Tibial nerve (tissue), 4 donors: Measurements from ENCODE around the gene CD6. TPM values are rescaled to one million over a fixed set of nuclear protein-coding genes. Genes with fewer than 3 reads are reported as not detected.

Source experiments
- DNase-seq, 2 donors: peaks; one replicate each; pipeline ENCODE4 v3.0.0-alpha.2; 2019; ENCODE audit warnings: low spot score in 2 of 2
- H3K27ac ChIP-seq, 4 donors: fragments of 200-600 bp; sonication (generic) in 3 of 4; one replicate each; pipeline ENCODE4 v1.5.1; 2017 to 2019; ENCODE audit warnings: mild to moderate bottlenecking in 1 of 4
- H3K27me3 ChIP-seq, 2 donors: fragments of 200-600 bp; sonication (generic) in 1 of 2; one replicate each; pipeline versions ENCODE4 v1.5.1 to v1.6.0; 2017 to 2019
- H3K36me3 ChIP-seq, 3 donors: fragments of 200-600 bp; sonication (generic); one replicate each; pipeline ENCODE4 v1.5.1; 2018 to 2019
- H3K4me1 ChIP-seq, 4 donors: fragments of 200-600 bp; sonication (generic) in 3 of 4; one replicate each; pipeline ENCODE4 v1.5.1; 2017 to 2019
- H3K4me3 ChIP-seq, 4 donors: fragments of 200-600 bp; sonication (generic) in 3 of 4; one replicate each; pipeline ENCODE4 v1.5.1; 2017 to 2019; ENCODE audit warnings: mild to moderate bottlenecking in 1 of 4, moderate library complexity in 1 of 4
- H3K9me3 ChIP-seq, 4 donors: fragments of 200-600 bp; sonication (generic) in 3 of 4; one replicate each; pipeline ENCODE4 v1.5.1; 2017 to 2019
- CTCF ChIP-seq, 5 experiments: fragments of 200-600 bp in 3 of 5; fragments of 450-650 bp in 2 of 5; sonication (generic) in 3 of 5; IDR thresholded peaks; one replicate each; pipeline ENCODE4 v1.5.1; 2016 to 2019; ENCODE audit warnings: antibody characterized with exemption in 5 of 5, mild to moderate bottlenecking in 3 of 5, moderate library complexity in 2 of 5
- EP300 ChIP-seq, 2 donors: sonication (generic); formaldehyde crosslinking; IDR thresholded peaks; one replicate each; pipeline ENCODE4 v1.6.1; 2017; ENCODE audit warnings: antibody characterized with exemption in 2 of 2, mild to moderate bottlenecking in 1 of 2
- POLR2A ChIP-seq, 2 donors: fragments of 450-650 bp; IDR thresholded peaks; one replicate each; pipeline ENCODE4 v1.6.1; 2017; ENCODE audit warnings: antibody characterized with exemption in 2 of 2, mild to moderate bottlenecking in 2 of 2, moderate library complexity in 2 of 2
- WGBS, 2 donors: methylation state at CpG; one replicate each; pipeline ENCODE4 v1.1.5; 2018; 5-methylcytosine and 5-hydroxymethylcytosine counted together
- total RNA-seq, 4 donors: library from RNA; depleted of rRNA; stranded (reverse); fragments of >200 nt; gene quantifications; one replicate each; pipeline ENCODE4 v1.1.0, GENCODE V29; 2016

The CD6 gene
- total RNA-seq, 4 donors from 2014 or later, result 0.59 to 3.6 (median 2.7) TPM; not detected in 1

DNA sequence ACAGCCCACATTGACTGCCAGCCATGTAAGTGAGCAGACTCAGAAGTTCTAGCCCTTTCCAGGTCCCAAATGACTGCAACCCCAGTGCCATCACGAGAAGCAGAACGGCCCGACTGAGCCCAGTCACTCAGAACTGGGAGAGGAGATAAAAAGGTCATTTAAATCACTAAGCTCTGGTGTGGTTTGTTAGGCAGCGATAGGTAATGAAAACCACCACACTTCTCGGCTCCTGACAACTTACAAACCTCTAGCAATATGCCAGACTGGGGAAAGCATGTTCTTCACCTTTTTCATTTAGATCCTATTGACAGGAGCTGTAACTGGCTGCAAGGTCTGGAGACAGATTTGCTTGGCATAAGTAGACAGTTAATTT lies 26.2 kb upstream of the CD6 start:
- Histone ChIP-seq H3K9me3 (no peaks in the 10 kb centered on the region), H3K4me3 (no peak overlapping the region), H3K36me3 (peaks cover 0 to 61% (median 10%) of the 10 kb centered on the region in 3 donors), H3K27ac (no peak overlapping the region), H3K4me1 (peaks cover 0 to 58% (median 16%) of the 10 kb centered on the region in 4 donors), H3K27me3 (no peaks in the 10 kb centered on the region)
- no peak for DNase-seq
- WGBS, 2 donors, result 90 to 91% methylated on average over 4 to 5 of the region's 5 CpGs
- TF ChIP-seq CTCF (IDR thresholded peaks at IDR 0.05) (no peak), EP300 (IDR thresholded peaks at IDR 0.05) (no peak), POLR2A (IDR thresholded peaks at IDR 0.05) (no peak)

GRCh38 chr11:60946601-60947264 lies 24.7 kb upstream of the CD6 start:
- Histone ChIP-seq H3K9me3 (no peaks in the 10 kb centered on the region), H3K4me1 (peaks cover 0 to 67% (median 18%) of the 10 kb centered on the region in 4 donors), H3K4me3 (no peak overlapping the region), H3K27ac (peak overlapping the region in 2 of 4 donors; percentile 46 to 98), H3K27me3 (no peaks in the 10 kb centered on the region), H3K36me3 (peaks cover 0 to 47% (median 10%) of the 10 kb centered on the region in 3 donors)
- DNase-seq, result no peak
- 58 to 63% methylated on average over 15 of the region's 15 CpGs for WGBS, 2 donors
- TF ChIP-seq POLR2A (IDR thresholded peaks at IDR 0.05) (no peak), EP300 (IDR thresholded peaks at IDR 0.05) (no peak), CTCF (IDR thresholded peaks at IDR 0.05) (no peak)

DNA sequence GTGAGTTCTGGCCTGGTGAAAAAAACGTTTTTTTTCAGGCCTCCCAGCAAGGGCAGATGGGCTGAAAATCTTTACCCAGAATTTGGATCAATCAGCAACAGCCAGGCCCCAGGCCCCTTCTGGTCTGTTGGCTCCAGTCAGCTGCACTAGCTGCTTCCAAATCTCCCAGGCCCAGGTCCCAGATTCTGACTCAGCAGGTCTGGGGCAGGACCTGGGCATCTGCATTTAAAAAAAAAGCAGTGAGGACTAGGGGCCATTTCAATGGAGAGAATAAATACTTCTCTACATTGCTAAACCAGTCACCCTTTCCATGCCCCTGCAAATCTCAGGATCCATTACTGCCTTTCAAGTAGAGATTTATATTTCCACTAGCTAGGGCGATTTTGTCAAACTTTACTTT lies 23.8 kb upstream of the CD6 start:
- Histone ChIP-seq H3K4me3 (no peak overlapping the region), H3K27me3 (no peaks in the 10 kb centered on the region), H3K9me3 (no peaks in the 10 kb centered on the region), H3K4me1 (peaks cover 0 to 62% (median 18%) of the 10 kb centered on the region in 4 donors), H3K27ac (peak overlapping the region in 3 of 4 donors; percentile 44 to 98 (median 92)), H3K36me3 (peaks cover 0 to 37% (median 10%) of the 10 kb centered on the region in 3 donors)
- TF ChIP-seq POLR2A (IDR thresholded peaks at IDR 0.05), result no peak
- TF ChIP-seq EP300 (IDR thresholded peaks at IDR 0.05), result no peak
- TF ChIP-seq CTCF (IDR thresholded peaks at IDR 0.05), result no peak
- no peak for DNase-seq
- WGBS, 2 donors, result 22 to 27% methylated on average over 2 of the region's 2 CpGs

GRCh38 chr11:60948250-60948649 lies 23.2 kb upstream of the CD6 start:
- Histone ChIP-seq H3K4me3 (peak overlapping the region in 1 of 4 donors; percentile 14), H3K27me3 (no peaks in the 10 kb centered on the region), H3K27ac (peak overlapping the region in 3 of 4 donors; percentile 35 to 98 (median 92)), H3K36me3 (peaks cover 0 to 31% (median 10%) of the 10 kb centered on the region in 3 donors), H3K4me1 (peaks cover 0 to 66% (median 20%) of the 10 kb centered on the region in 4 donors), H3K9me3 (no peaks in the 10 kb centered on the region)
- DNase-seq, result no peak
- TF ChIP-seq POLR2A (IDR thresholded peaks at IDR 0.05) (no peak), EP300 (IDR thresholded peaks at IDR 0.05) (no peak), CTCF (IDR thresholded peaks at IDR 0.05) (no peak)
- WGBS, 2 donors, result 37 to 49% methylated on average over 5 of the region's 5 CpGs

GRCh38 chr11:60950024-60950423 lies 21.5 kb upstream of the CD6 start:
- 48 to 55% methylated on average over 6 of the region's 6 CpGs for WGBS, 2 donors
- no peak for DNase-seq
- TF ChIP-seq EP300 (IDR thresholded peaks at IDR 0.05), result no peak
- TF ChIP-seq POLR2A (IDR thresholded peaks at IDR 0.05), result no peak
- no peak for TF ChIP-seq CTCF (IDR thresholded peaks at IDR 0.05)
- peak overlapping the region; percentile 30 to 66 (median 60) for H3K4me3 ChIP-seq
- no peaks in the 10 kb centered on the region for H3K9me3 ChIP-seq
- H3K27me3 ChIP-seq, result no peaks in the 10 kb centered on the region
- peak overlapping the region; percentile 46 to 98 (median 92) for H3K27ac ChIP-seq
- H3K4me1 ChIP-seq, result peaks cover 0 to 67% (median 20%) of the 10 kb centered on the region in 4 donors
- peaks cover 0 to 15% (median 0%) of the 10 kb centered on the region in 3 donors for H3K36me3 ChIP-seq
